ENCODE data around the gene NXN. TPM values are rescaled to one million over a fixed set of nuclear protein-coding genes. Genes with fewer than 3 reads are reported as not detected.
A peak's percentile ranks its signal among the peaks of the same experiment; 100 is the strongest.
"Not testable (repeated sequence)": the region's sequence is repeated elsewhere in the genome, so short reads cannot be mapped to it uniquely, and the experiment has no call there.

NXN gene
- total RNA-seq, 6 donors from 2014 or later, result 32.4 to 63.1 (median 52.2) TPM

DNA sequence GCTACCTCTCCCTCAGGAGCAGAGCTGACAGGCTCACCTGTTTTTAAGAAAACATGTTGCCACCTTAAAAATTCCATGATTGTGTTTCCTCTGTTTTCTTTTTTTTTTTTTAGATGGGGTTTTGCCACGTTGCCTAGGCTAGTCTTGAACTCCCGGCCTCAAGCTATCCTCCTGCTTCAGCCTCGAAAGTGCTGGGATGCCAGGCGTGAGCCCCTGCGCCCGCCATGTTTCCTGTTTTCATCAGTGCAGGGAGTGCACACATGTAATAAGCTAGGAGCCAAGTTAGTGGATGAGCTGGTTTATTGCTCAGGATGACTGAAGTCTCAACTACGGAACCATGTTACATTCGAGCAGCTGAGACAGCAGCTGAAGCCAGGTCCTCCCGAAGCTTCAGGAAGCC lies 183.9 kb downstream of the NXN start:
- WGBS, 2 donors, result 72 to 88% methylated on average over 9 of the region's 9 CpGs
- ATAC-seq (ENCODE audit: low FRiP score in 2 of 2) (no peak), DNase-seq (no peak)
- H3K36me3 ChIP-seq, result peaks cover 5 to 28% (median 18%) of the 10 kb centered on the region in 4 donors
- no peaks in the 10 kb centered on the region for H3K9me3 ChIP-seq
- H3K4me1 ChIP-seq, result peaks cover 2 to 14% (median 10%) of the 10 kb centered on the region in 4 donors
- no peaks in the 10 kb centered on the region for H3K27me3 ChIP-seq
- H3K4me3 ChIP-seq, result no peak overlapping the region
- H3K27ac ChIP-seq, result peak overlapping the region in 2 of 4 donors; percentile 57 to 68
- TF ChIP-seq CTCF (IDR thresholded peaks at IDR 0.05) (no peak), EP300 (IDR thresholded peaks at IDR 0.05) (no peak)

GRCh38 chr17:795276-795675 lies 184.3 kb downstream of the NXN start:
- H3K4me3 ChIP-seq, result peak overlapping the region in 2 of 4 donors; percentile 19 to 34
- peaks cover 2 to 14% (median 10%) of the 10 kb centered on the region in 4 donors for H3K4me1 ChIP-seq
- peak in 1 of 2 donors; percentile 49 for DNase-seq
- H3K9me3 ChIP-seq, result no peaks in the 10 kb centered on the region
- TF ChIP-seq POLR2A (IDR thresholded peaks at IDR 0.05) (no peak), CTCF (IDR thresholded peaks at IDR 0.05) (no peak), EP300 (IDR thresholded peaks at IDR 0.05) (no peak), POLR2AphosphoS5 (IDR thresholded peaks at IDR 0.05) (no peak)
- ATAC-seq (ENCODE audit: low FRiP score in 2 of 2), result no peak
- peak overlapping the region in 3 of 4 donors; percentile 11 to 68 (median 57) for H3K27ac ChIP-seq
- 44 to 69% methylated on average over 9 to 13 of the region's 14 CpGs for WGBS, 2 donors
- H3K36me3 ChIP-seq, result peaks cover 5 to 25% (median 16%) of the 10 kb centered on the region in 4 donors
- no peaks in the 10 kb centered on the region for H3K27me3 ChIP-seq

GRCh38 chr17:794876-795275 lies 184.7 kb downstream of the NXN start:
- H3K27me3 ChIP-seq, result no peaks in the 10 kb centered on the region
- TF ChIP-seq EP300 (IDR thresholded peaks at IDR 0.05), result no peak
- TF ChIP-seq CTCF (IDR thresholded peaks at IDR 0.05), result peak; percentile 74 to 92 (median 85)
- peak; percentile 38 to 46 for TF ChIP-seq POLR2AphosphoS5 (IDR thresholded peaks at IDR 0.05)
- no peak for TF ChIP-seq POLR2A (IDR thresholded peaks at IDR 0.05)
- peak overlapping the region in 3 of 4 donors; percentile 11 to 68 (median 57) for H3K27ac ChIP-seq
- peaks cover 2 to 14% (median 10%) of the 10 kb centered on the region in 4 donors for H3K4me1 ChIP-seq
- peak; percentile 66 to 74 for ATAC-seq (ENCODE audit: low FRiP score in 2 of 2)
- peak; percentile 71 to 76 for DNase-seq
- H3K36me3 ChIP-seq, result peaks cover 5 to 25% (median 16%) of the 10 kb centered on the region in 4 donors
- no peaks in the 10 kb centered on the region for H3K9me3 ChIP-seq
- H3K4me3 ChIP-seq, result peak overlapping the region in 2 of 4 donors; percentile 19 to 34
- WGBS, 2 donors, result 4 to 11% methylated on average over 18 of the region's 18 CpGs

DNA sequence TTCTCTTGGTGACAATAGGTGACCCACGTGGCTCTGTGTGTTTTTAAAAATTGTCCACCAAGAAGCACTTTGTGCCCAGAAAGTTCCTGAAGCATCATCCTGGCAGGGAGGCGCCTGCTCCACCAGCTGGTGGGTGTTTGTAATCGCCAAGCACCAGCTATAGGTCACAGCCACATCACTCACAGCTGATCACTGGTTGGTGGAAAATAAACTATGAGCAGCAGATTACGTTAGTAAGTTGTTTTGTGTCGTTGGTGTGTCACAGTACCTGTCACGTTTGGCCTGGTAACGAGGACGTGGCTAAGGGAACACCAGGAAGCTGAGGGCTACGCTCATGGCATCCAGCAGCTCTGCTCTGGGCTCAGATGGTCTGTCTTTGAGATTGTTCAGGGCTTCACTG lies 187.3 kb downstream of the NXN start:
- DNase-seq, result no peak
- H3K27ac ChIP-seq, result no peak overlapping the region
- H3K9me3 ChIP-seq, result no peaks in the 10 kb centered on the region
- ATAC-seq (ENCODE audit: low FRiP score in 2 of 2), result no peak
- no peaks in the 10 kb centered on the region for H3K27me3 ChIP-seq
- WGBS, 2 donors, result 79 to 85% methylated on average over 9 of the region's 9 CpGs
- peaks cover 2 to 13% (median 8%) of the 10 kb centered on the region in 4 donors for H3K4me1 ChIP-seq
- H3K4me3 ChIP-seq, result no peak overlapping the region
- H3K36me3 ChIP-seq, result peaks cover 14 to 49% (median 37%) of the 10 kb centered on the region in 4 donors
- TF ChIP-seq CTCF (IDR thresholded peaks at IDR 0.05), result no peak
- TF ChIP-seq EP300 (IDR thresholded peaks at IDR 0.05), result no peak
- no peak for TF ChIP-seq POLR2AphosphoS5 (IDR thresholded peaks at IDR 0.05)
- TF ChIP-seq POLR2A (IDR thresholded peaks at IDR 0.05), result no peak

- no peak overlapping the region for H3K4me3 ChIP-seq
- H3K9me3 ChIP-seq, result no peaks in the 10 kb centered on the region
- no peaks in the 10 kb centered on the region for H3K27me3 ChIP-seq
- TF ChIP-seq POLR2A (IDR thresholded peaks at IDR 0.05) (no peak), CTCF (IDR thresholded peaks at IDR 0.05) (no peak), EP300 (IDR thresholded peaks at IDR 0.05) (no peak), POLR2AphosphoS5 (IDR thresholded peaks at IDR 0.05) (no peak)
- WGBS, 2 donors, result 87 to 89% methylated on average over 19 of the region's 19 CpGs
- no peak overlapping the region for H3K27ac ChIP-seq
- H3K4me1 ChIP-seq, result peaks cover 0 to 13% (median 8%) of the 10 kb centered on the region in 4 donors
- DNase-seq (no peak), ATAC-seq (ENCODE audit: low FRiP score in 2 of 2) (no peak)
- peaks cover 14 to 49% (median 37%) of the 10 kb centered on the region in 4 donors for H3K36me3 ChIP-seq
Observed at GRCh38 chr17:791829-792228, 187.7 kb downstream of the NXN start.

DNA sequence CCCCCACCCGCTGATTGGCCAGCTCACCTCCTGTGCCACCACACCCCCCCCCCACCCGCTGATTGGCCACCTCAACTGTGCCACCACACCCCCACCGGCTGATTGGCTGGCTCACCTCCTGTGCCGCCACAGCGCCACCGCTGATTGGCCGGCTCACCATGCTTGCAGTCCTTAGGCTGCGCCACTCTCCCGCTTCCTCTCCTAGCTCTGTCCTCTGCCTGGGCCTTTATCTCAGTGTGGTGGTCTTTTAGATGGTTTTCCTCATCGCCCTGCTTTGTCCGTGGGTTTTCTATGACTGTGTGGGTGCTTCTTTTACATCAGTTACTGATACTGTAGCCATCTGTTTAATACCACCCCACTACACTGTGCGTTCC lies 188.7 kb downstream of the NXN start:
- peaks cover 14 to 49% (median 37%) of the 10 kb centered on the region in 4 donors for H3K36me3 ChIP-seq
- peaks cover 0 to 13% (median 8%) of the 10 kb centered on the region in 4 donors for H3K4me1 ChIP-seq
- H3K27me3 ChIP-seq; H3K9me3 ChIP-seq; H3K27ac ChIP-seq; H3K4me3 ChIP-seq; ATAC-seq (ENCODE audit: low FRiP score in 2 of 2): not testable (repeated sequence)
- DNase-seq, result peak in 1 of 2 donors; percentile 32
- WGBS, 2 donors, result 79 to 95% methylated on average over 10 of the region's 12 CpGs

GRCh38 chr17:789931-790873 lies 189.4 kb downstream of the NXN start:
- H3K36me3 ChIP-seq, result peaks cover 14 to 50% (median 37%) of the 10 kb centered on the region in 4 donors
- not testable (repeated sequence) for H3K4me1 ChIP-seq, H3K27me3 ChIP-seq, H3K9me3 ChIP-seq, H3K27ac ChIP-seq, H3K4me3 ChIP-seq
- 86 to 88% methylated on average over 22 to 31 of the region's 38 CpGs for WGBS, 2 donors
- peak in 1 of 2 donors; percentile 80 for ATAC-seq (ENCODE audit: low FRiP score in 2 of 2)
- DNase-seq, result peak in 1 of 2 donors; percentile 76

Measured in upper lobe of left lung (tissue), 6 donors.